PC-9 (cell line): ENCODE results near the gene CPD.
"Not testable (repeated sequence)": the region's sequence is repeated elsewhere in the genome, so short reads cannot be mapped to it uniquely, and the experiment has no call there.

Source experiments
- EZH2 ChIP-seq: fragments of 200-600 bp; sonication (generic); IDR thresholded peaks from 2 replicates; pipeline ENCODE4 v1.8.0; 2017; ENCODE audit warnings: antibody characterized with exemption, low read depth
- TF ChIP-seq, protein P1 (sequence below): fragments of 200-600 bp; sonication (generic); conservative IDR thresholded peaks from 2 replicates; pipeline ENCODE4 v1.6.1; 2017; ENCODE audit warnings: mixed run types, antibody characterized with exemption, mild to moderate bottlenecking, moderate library complexity

DNA sequence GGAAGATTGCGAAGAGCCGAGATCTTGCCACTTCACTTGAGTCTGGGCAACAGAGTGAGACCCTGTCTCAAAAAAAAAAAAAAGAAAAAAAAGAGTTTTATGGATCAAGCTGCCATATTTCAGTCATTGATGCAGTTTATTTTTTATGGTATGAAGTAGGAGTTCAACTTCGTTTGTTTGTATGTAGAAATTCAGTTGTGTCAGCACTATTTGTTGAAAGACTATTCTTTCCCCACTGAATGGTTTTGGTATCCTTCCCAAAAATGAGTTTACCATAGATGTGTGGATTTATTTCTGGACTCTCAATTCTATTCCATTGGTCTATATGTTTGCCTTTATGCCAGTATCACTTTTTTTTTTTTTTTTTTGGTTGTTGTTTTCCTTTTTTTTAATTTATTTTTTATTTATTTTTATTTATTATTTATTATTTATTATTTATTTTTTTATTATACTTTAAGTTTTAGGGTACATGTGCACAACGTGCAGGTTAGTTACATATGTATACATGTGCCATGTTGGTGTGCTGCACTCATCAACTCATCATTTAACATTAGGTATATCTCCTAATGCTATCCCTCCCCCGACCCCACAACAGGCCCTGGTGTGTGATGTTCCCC is 80.2 kb downstream of the CPD start:
- TF ChIP-seq, protein P1, sequence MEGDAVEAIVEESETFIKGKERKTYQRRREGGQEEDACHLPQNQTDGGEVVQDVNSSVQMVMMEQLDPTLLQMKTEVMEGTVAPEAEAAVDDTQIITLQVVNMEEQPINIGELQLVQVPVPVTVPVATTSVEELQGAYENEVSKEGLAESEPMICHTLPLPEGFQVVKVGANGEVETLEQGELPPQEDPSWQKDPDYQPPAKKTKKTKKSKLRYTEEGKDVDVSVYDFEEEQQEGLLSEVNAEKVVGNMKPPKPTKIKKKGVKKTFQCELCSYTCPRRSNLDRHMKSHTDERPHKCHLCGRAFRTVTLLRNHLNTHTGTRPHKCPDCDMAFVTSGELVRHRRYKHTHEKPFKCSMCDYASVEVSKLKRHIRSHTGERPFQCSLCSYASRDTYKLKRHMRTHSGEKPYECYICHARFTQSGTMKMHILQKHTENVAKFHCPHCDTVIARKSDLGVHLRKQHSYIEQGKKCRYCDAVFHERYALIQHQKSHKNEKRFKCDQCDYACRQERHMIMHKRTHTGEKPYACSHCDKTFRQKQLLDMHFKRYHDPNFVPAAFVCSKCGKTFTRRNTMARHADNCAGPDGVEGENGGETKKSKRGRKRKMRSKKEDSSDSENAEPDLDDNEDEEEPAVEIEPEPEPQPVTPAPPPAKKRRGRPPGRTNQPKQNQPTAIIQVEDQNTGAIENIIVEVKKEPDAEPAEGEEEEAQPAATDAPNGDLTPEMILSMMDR: not testable (repeated sequence)
- TF ChIP-seq EZH2: not testable (repeated sequence)
